Thymus (tissue), 14 donors: ENCODE measurements around the gene BLOC1S3. TPM values are rescaled to one million over a fixed set of nuclear protein-coding genes. Genes with fewer than 3 reads are reported as not detected.

Source experiments
- DNase-seq, 9 donors: peaks; one replicate each; pipeline ENCODE4 v3.0.0-alpha.2; 2013; ENCODE audit warnings: low spot score in 9 of 9, low read depth in 6 of 9, missing footprints in 1 of 9
- H3K27ac ChIP-seq, 2 donors: one replicate each; pipeline ENCODE4 v1.5.1; 2013; ENCODE audit warnings: control low read depth in 1 of 2, low read depth in 1 of 2, low read length in 1 of 2, mild to moderate bottlenecking in 1 of 2, moderate library complexity in 1 of 2
- H3K27me3 ChIP-seq, 2 donors: one replicate each; pipeline ENCODE4 v1.5.1; 2013; ENCODE audit warnings: low read length in 1 of 2; ENCODE audit not compliant: control insufficient read depth in 2 of 2, insufficient read depth in 1 of 2
- H3K36me3 ChIP-seq, 2 donors: one replicate each; pipeline ENCODE4 v1.5.1; 2013; ENCODE audit warnings: low read length in 1 of 2, mild to moderate bottlenecking in 1 of 2, moderate library complexity in 1 of 2; ENCODE audit not compliant: control insufficient read depth in 2 of 2, insufficient read depth in 2 of 2
- H3K4me1 ChIP-seq, 2 donors: one replicate each; pipeline ENCODE4 v1.5.1; 2013; ENCODE audit warnings: low read length in 2 of 2; ENCODE audit not compliant: control insufficient read depth in 2 of 2, insufficient read depth in 2 of 2
- H3K4me3 ChIP-seq, 2 donors: one replicate each; pipeline ENCODE4 v1.5.1; 2013; ENCODE audit warnings: low read length in 2 of 2, control low read depth in 1 of 2, mild to moderate bottlenecking in 1 of 2
- H3K9me3 ChIP-seq, 2 donors: one replicate each; pipeline ENCODE4 v1.5.1; 2013; ENCODE audit warnings: low read length in 1 of 2, mild to moderate bottlenecking in 1 of 2; ENCODE audit not compliant: control insufficient read depth in 2 of 2, insufficient read depth in 1 of 2
- WGBS: extraction: QIAGEN DNeasy Blood & Tissue Kit; methylation state at CpG from one replicate; pipeline ENCODE4 v1.1.7; 2013; 5-methylcytosine and 5-hydroxymethylcytosine counted together
- long read RNA-seq, 10 donors: transcript quantifications; one replicate each; lab custom pipeline, GENCODE V29; 2026
- polyA plus RNA-seq: library from polyadenylated mRNA; stranded (reverse); fragments of 200-250 nt; gene quantifications from one replicate; pipeline ENCODE4 v1.2.3, GENCODE V29; 2013
- total RNA-seq: library from RNA; stranded (reverse); fragments of 120-200 nt; gene quantifications from one replicate; pipeline ENCODE4 v1.2.4, GENCODE V29; 2013
- donor health status: healthy.

The BLOC1S3 gene, protein sequence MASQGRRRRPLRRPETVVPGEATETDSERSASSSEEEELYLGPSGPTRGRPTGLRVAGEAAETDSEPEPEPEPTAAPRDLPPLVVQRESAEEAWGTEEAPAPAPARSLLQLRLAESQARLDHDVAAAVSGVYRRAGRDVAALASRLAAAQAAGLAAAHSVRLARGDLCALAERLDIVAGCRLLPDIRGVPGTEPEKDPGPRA
- 1.5 TPM for total RNA-seq
- polyA plus RNA-seq, result 6.3 TPM
- long read RNA-seq, donor 1, result 0 reads
- long read RNA-seq, donor 2, partial matches to known transcripts, result 0 of 6 reads
- long read RNA-seq, donor 2, other reads (novel, unspliced or antisense), result 0 of 6 reads
- long read RNA-seq, donor 3, partial matches to known transcripts, result 0 of 1 reads
- long read RNA-seq, donor 3, other reads (novel, unspliced or antisense), result 0 of 1 reads
- long read RNA-seq, donor 4, result 0 reads
- long read RNA-seq, donor 5, partial matches to known transcripts, result 7 of 8 reads
- long read RNA-seq, donor 5, other reads (novel, unspliced or antisense), result 0 of 8 reads
- long read RNA-seq, donor 6, partial matches to known transcripts, result 0 of 2 reads
- long read RNA-seq, donor 6, other reads (novel, unspliced or antisense), result 0 of 2 reads
- long read RNA-seq, donor 7, partial matches to known transcripts, result 0 of 3 reads
- long read RNA-seq, donor 7, other reads (novel, unspliced or antisense), result 0 of 3 reads
- long read RNA-seq, donor 8, partial matches to known transcripts, result 0 of 2 reads
- long read RNA-seq, donor 8, other reads (novel, unspliced or antisense), result 0 of 2 reads
- long read RNA-seq, donor 9, partial matches to known transcripts, result 0 of 4 reads
- long read RNA-seq, donor 9, other reads (novel, unspliced or antisense), result 0 of 4 reads
- long read RNA-seq, donor 10, partial matches to known transcripts, result 0 of 3 reads
- long read RNA-seq, donor 10, other reads (novel, unspliced or antisense), result 0 of 3 reads

DNA sequence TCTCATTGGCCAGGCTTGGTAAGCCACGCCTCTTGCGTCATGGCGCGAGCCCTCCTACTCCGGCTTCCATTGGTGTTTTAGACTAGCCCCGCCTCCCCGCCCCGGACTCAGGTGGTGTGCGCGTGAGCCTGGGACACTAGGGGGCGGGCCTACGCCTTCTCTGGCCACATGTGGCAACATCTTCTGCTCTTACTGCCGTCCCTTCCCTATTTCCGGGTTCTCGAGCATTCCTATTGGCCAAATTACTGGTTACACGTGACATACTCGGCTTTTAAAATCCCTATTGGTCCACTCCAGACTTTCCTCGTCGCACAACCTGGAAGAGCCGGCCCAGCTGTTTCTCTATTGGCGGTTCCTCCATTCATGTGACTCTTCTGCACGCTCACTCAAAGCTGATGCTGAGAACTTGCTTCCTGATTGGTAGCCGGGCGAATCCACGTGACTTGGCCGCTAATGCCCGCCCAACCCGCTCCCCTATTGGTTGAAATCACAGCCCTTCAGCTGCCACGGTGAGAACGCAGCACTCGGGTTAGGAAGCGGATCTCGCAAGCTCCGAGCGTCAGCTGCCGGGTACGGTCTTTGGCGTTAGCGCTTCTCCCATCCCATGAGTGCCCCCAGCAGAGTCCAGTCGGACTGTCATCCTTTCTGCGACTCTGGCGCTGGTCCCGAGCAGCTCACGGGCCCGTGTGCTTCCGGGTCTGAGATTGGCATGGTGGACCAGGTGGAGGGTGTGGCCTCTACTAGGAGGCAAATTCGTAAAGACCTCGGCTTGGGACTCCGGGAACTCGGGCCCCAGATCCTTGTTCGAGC is at the start of gene BLOC1S3:
Gene BLOC1S3, plus strand, starts transcription at position 523 of the 810 bp plus-strand sequence. CDS start 513 bp downstream, outside the sequence.
- H3K9me3 ChIP-seq, result peaks cover 0 to 3% of the 10 kb centered on the region in 2 donors
- peak; percentile 99 to 100 (median 100) for DNase-seq
- peak within 1 kb of the TSS; percentile 76 to 89 for H3K4me3 ChIP-seq
- peaks cover 0 to 2% of the 10 kb centered on the region in 2 donors for H3K27me3 ChIP-seq
- WGBS, result under 1% methylated on average over 51 of the region's 51 CpGs
- peaks cover 21 to 30% of the 10 kb centered on the region in 2 donors for H3K4me1 ChIP-seq
- H3K27ac ChIP-seq, result peak within 1 kb of the TSS; percentile 89 to 90
- H3K36me3 ChIP-seq, result peaks cover 3 to 5% of the 10 kb centered on the region in 2 donors

DNA sequence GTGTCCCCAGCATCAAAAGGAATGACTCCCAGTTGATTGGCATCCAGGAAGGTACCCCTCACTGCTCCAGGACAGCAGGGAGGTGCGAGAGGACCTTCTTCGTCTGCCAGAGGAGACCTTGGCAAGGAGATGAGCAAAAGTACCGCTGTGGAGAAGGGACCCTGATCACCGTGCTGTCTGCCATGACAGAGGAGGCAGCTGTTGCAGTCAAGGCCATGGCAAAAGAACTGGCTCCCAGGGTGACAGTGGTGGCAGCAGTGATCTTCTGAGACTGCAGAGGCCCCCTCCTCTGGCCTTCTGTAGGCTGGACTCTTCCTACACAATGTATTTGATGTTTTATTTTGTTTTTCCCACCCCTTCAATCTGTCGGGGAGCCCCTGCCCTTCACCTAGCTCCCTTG is 49.8 kb upstream of the BLOC1S3 start:
- no peak overlapping the region for H3K4me3 ChIP-seq
- H3K27ac ChIP-seq, result no peak overlapping the region
- peaks cover 0 to 3% of the 10 kb centered on the region in 2 donors for H3K9me3 ChIP-seq
- H3K36me3 ChIP-seq, result peaks cover 0 to 6% of the 10 kb centered on the region in 2 donors
- WGBS, result 98% methylated on average over 5 of the region's 5 CpGs
- H3K4me1 ChIP-seq, result peaks cover 2 to 11% of the 10 kb centered on the region in 2 donors
- H3K27me3 ChIP-seq, result no peaks in the 10 kb centered on the region
- DNase-seq, result no peak

DNA sequence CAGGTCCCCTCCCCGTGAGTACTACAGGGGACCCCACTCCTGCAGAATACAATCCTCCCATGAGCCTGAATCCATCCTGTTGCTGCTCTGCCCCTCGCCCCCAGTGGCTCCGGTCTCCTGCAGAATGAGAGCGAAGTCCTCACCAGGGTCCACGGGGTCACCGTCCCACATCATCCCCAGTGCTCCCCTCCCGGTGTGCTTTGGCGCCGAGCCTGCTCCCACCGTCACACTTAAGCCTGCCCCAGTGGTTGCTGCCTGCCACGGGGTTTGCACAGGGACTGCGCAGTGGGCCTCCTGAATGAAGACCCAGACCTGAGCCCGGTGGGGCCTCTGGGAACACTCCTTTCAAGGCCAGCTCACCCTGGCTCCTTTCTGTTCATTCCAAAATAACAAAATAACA is 48.3 kb upstream of the BLOC1S3 start:
- H3K4me3 ChIP-seq, result no peak overlapping the region
- H3K27ac ChIP-seq, result no peak overlapping the region
- whole genome bisulfite sequencing, result 93% methylated on average over 13 of the region's 13 CpGs

DNA sequence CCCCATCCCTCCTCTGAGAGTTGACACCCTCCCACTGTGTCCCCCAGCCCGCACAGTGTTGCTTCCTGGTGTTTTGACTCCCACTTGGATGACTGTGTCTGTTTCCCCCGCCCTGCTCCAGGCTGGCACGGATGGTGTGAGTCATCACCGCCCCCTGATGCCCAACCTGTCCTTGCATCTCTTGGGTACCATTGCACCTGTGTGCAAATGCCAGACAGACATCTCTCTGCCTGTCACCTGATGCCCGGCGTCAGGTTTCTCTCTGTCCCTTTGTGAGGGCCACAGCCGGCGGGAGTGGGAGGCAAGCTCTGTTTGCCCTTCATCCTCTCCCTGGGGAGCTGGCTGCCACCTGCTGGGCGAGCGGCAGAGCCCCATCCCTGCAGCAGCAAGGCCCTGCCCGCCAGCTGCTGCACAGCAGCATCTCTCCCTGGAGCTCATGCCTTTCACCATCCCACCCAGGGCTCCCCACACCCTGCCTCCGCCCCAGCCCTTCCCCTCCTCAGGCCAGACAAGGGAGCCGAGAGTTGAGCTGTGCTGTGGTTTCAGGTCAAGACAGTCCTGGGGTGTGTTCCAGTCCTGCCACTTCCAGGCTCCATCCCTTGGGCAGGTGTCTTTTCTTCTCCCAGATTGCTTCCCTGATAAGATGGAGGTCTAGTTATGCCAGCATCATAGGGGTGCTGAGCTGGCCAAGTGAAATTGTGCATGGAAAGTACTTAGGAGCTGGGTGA is 47.5 kb upstream of the BLOC1S3 start:
- WGBS, result 87% methylated on average over 13 of the region's 13 CpGs
- DNase-seq, result no peak
- H3K27ac ChIP-seq, result no peak overlapping the region

More for the DNA sequence above, 48.3 kb upstream of the BLOC1S3 start:
- Histone ChIP-seq H3K36me3 (peaks cover 0 to 9% of the 10 kb centered on the region in 2 donors), H3K4me1 (peaks cover 2 to 8% of the 10 kb centered on the region in 2 donors), H3K27me3 (no peaks in the 10 kb centered on the region), H3K9me3 (peaks cover 0 to 3% of the 10 kb centered on the region in 2 donors)
- DNase-seq, result no peak

DNA sequence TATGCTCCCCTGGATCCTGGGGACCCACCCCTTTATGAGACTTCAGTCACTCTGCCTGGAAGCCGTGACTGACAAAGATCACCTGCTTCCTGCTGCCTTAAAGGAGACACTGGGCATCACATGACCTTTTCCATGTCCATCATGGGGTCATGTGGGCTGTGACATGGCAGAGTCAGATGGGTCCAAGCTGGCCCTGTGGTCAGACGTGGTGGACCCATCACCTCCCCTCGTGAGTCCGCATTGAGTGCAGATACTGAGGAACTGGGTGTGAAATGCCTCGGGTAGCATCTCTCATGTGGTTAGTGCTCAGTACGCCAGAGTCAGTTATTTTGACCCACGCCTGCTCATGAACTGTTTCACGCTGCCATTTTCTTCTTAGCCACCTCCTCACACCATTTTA is 44.9 kb upstream of the BLOC1S3 start:
- H3K4me3 ChIP-seq, result no peak overlapping the region
- peaks cover 0 to 11% of the 10 kb centered on the region in 2 donors for H3K36me3 ChIP-seq
- DNase-seq, result no peak
- WGBS, result 88% methylated on average over 8 of the region's 8 CpGs
- H3K9me3 ChIP-seq, result no peaks in the 10 kb centered on the region
- H3K27ac ChIP-seq, result no peak overlapping the region
- peaks cover 0 to 11% of the 10 kb centered on the region in 2 donors for H3K4me1 ChIP-seq
- H3K27me3 ChIP-seq, result no peaks in the 10 kb centered on the region

More for the DNA sequence above, 47.5 kb upstream of the BLOC1S3 start:
- H3K4me1 ChIP-seq, result peaks cover 0 to 4% of the 10 kb centered on the region in 2 donors
- H3K9me3 ChIP-seq, result peaks cover 0 to 2% of the 10 kb centered on the region in 2 donors
- peaks cover 0 to 9% of the 10 kb centered on the region in 2 donors for H3K36me3 ChIP-seq
- H3K27me3 ChIP-seq, result no peaks in the 10 kb centered on the region
- no peak overlapping the region for H3K4me3 ChIP-seq

DNA sequence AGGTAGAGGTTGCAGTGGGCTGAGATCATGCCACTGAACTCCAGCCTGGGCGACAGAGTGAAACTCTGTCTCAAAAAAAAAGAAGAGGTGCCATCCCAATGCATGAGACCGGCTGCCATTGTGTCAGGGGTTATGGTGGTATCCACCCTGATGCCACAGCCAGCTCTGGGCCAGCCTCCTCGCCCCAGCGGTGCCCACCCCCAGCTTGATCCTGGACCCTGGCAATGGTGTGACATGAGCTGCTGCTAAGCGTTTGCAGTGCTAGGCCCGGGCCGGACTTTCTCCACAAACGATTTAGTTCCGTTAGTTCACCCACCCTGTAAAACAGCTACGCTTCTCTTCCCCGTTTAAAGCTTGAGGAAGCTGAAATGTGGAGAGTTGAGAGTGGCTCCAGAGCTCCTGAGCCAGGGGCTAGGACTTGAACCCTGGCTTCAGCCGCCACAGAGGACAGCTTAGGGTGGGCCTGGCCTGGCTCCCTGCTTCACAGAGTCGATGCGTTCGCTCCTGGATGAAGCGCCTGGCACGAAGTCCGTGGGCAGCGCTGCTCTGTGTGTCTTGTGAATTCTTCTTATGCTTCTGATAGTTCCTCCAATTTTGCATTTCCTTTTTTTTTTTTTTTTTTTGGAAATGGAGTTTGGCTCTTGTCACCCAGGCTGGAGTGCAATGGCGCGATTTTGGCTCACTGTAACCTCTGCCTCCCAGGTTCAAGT is 43.3 kb upstream of the BLOC1S3 start:
- 97% methylated on average over 21 of the region's 21 CpGs for WGBS

DNA sequence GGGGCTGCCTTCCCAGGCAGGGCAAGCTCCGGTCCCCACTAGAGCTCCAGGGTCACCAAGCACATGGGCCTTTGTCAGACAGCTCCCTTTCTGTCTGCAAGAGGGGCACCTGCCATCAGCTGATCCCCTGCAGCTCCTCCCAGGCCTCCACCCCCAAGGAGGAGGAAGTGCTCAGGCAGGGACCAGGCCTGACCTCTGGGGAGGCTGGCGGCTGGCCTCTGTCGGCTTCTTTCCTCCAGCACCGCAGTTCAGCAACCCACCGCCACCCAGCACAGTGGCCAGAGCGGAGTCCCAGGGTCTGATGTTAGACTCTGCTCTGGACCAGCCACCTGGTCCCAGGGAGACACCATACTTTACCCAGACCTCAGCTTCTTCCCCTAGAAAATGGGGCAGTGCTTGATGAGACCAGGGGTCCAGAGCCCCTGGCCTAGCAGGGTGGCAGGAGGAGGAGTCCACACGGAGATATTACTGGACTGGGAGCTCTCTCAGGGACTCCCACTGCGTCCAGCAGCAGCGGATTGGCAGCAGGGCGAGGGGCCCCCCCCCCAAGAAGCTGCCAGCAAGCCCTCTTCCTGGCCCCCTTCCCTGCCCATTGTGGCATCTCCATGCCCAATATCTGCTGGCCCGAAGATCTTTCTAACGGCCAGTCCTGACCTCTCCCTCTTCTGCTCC is 41.9 kb upstream of the BLOC1S3 start:
- no peak overlapping the region for H3K4me3 ChIP-seq
- H3K36me3 ChIP-seq, result peaks cover 3 to 32% of the 10 kb centered on the region in 2 donors
- no peaks in the 10 kb centered on the region for H3K27me3 ChIP-seq
- WGBS, result 93% methylated on average over 12 of the region's 12 CpGs
- peaks cover 0 to 11% of the 10 kb centered on the region in 2 donors for H3K4me1 ChIP-seq
- H3K27ac ChIP-seq, result no peak overlapping the region
- DNase-seq, result no peak
- H3K9me3 ChIP-seq, result no peaks in the 10 kb centered on the region

More for the DNA sequence above, 43.3 kb upstream of the BLOC1S3 start:
- DNase-seq, result no peak
- Histone ChIP-seq H3K27me3 (no peaks in the 10 kb centered on the region), H3K27ac (no peak overlapping the region), H3K4me3 (no peak overlapping the region), H3K9me3 (no peaks in the 10 kb centered on the region), H3K4me1 (peaks cover 0 to 11% of the 10 kb centered on the region in 2 donors), H3K36me3 (peaks cover under 1 to 20% of the 10 kb centered on the region in 2 donors)
